HG02759 (cell line): Measurements from ENCODE around the gene STRA8.

ENCODE experiments used
- ATAC-seq: cut with Tn5 transposase; IDR thresholded peaks from one replicate; pipeline ENCODE4 v1.9.1; 2021; ENCODE audit warnings: mild to moderate bottlenecking, moderate library complexity; ENCODE audit not compliant: unreplicated experiment

STRA8 gene

GRCh38 chr7:135300913-135301765 is 67.5 kb downstream of the STRA8 start:
- ATAC-seq: no peak
